ENCODE data around the gene ZFR2. TPM values are rescaled to one million over a fixed set of nuclear protein-coding genes. Genes with fewer than 3 reads are reported as not detected.
"Not testable (repeated sequence)": the region's sequence is repeated elsewhere in the genome, so short reads cannot be mapped to it uniquely, and the experiment has no call there.

The ZFR2 gene
- polyA plus RNA-seq, 3 donors: not detected

DNA sequence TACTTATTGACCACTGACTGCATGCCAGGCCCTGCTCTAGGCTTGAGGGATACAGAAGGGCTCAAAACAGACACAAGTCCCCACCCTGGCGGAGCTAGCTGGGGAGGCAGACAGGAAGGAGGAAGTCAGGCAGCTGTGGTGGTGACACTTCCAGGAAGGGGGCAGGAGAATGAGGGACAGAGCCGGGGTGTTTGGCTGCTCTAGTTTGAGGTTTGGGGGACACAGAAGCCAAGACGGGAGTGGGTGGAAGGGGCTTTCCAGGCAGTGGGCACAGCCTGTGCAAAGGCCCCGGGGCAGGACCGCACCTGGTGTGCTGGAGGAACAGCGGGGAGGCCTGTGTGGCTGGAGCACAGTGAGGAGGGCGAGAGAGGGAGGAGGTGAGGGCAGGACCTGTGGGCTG is 102.3 kb downstream of the ZFR2 start:
- H3K4me3 ChIP-seq (replicated peaks in 1 of 3; ENCODE audit: low read depth in 2 of 3, low read length in 3 of 3): no peak overlapping the region
- H3K36me3 ChIP-seq (replicated peaks in 1 of 2; ENCODE audit: control insufficient read depth in 1 of 2, insufficient read depth in 2 of 2, low read length in 2 of 2): peaks cover 40 to 46% of the 10 kb centered on the region in 2 donors
- peaks cover 0 to 3% (median 0%) of the 10 kb centered on the region in 7 donors for H3K9me3 Mint-ChIP-seq
- peak overlapping the region in 3 of 7 donors; percentile 66 to 77 (median 68) for H3K27ac Mint-ChIP-seq
- peaks cover 13% of the 10 kb centered on the region for H4K20me1 ChIP-seq (ENCODE audit: insufficient read depth, low read length)
- peaks cover 17 to 51% of the 10 kb centered on the region in 2 donors for H3K36me3 Mint-ChIP-seq
- intact Hi-C loops (cut with micrococcal nuclease): no loop called here
- H3K27me3 ChIP-seq (ENCODE audit: control insufficient read depth in 2 of 2, insufficient read depth in 2 of 2, low read length in 2 of 2): no peaks in the 10 kb centered on the region
- peaks cover 13 to 15% of the 10 kb centered on the region in 2 donors for H3K4me1 ChIP-seq (ENCODE audit: control insufficient read depth in 1 of 2, insufficient read depth in 2 of 2, low read length in 2 of 2)
- no peak overlapping the region for H3K4me3 Mint-ChIP-seq
- TF ChIP-seq, protein P1, sequence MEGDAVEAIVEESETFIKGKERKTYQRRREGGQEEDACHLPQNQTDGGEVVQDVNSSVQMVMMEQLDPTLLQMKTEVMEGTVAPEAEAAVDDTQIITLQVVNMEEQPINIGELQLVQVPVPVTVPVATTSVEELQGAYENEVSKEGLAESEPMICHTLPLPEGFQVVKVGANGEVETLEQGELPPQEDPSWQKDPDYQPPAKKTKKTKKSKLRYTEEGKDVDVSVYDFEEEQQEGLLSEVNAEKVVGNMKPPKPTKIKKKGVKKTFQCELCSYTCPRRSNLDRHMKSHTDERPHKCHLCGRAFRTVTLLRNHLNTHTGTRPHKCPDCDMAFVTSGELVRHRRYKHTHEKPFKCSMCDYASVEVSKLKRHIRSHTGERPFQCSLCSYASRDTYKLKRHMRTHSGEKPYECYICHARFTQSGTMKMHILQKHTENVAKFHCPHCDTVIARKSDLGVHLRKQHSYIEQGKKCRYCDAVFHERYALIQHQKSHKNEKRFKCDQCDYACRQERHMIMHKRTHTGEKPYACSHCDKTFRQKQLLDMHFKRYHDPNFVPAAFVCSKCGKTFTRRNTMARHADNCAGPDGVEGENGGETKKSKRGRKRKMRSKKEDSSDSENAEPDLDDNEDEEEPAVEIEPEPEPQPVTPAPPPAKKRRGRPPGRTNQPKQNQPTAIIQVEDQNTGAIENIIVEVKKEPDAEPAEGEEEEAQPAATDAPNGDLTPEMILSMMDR (IDR thresholded peaks at IDR 0.05): no peak
- peaks cover 4% of the 10 kb centered on the region for H3K79me2 ChIP-seq (ENCODE audit: insufficient read depth, low read length)
- no peak overlapping the region for H3K27ac ChIP-seq (ENCODE audit: low read depth in 1 of 2, low read length in 2 of 2)
- no peak overlapping the region for H3K4me2 ChIP-seq (replicated peaks; ENCODE audit: extremely low read depth, low read length, poor library complexity, severe bottlenecking)
- DNase-seq: no peak
- WGBS (ENCODE audit: insufficient coverage): 81% methylated on average over 6 of the region's 7 CpGs
- H3K9me3 ChIP-seq (replicated peaks in 1 of 2; ENCODE audit: control insufficient read depth in 1 of 2, insufficient read depth in 1 of 2, low read length in 2 of 2): no peaks in the 10 kb centered on the region
- peaks cover 12% of the 10 kb centered on the region for H3K4me1 Mint-ChIP-seq
- H3K27me3 Mint-ChIP-seq (ENCODE audit: low read depth in 3 of 3): peaks cover 0 to 6% (median 0%) of the 10 kb centered on the region in 3 donors
- H2AFZ ChIP-seq (ENCODE audit: insufficient read depth, low read depth, low read length, poor library complexity, severe bottlenecking): no peak overlapping the region
- H3K9ac ChIP-seq (ENCODE audit: insufficient read depth, low read length, poor library complexity, severe bottlenecking): no peak overlapping the region

DNA sequence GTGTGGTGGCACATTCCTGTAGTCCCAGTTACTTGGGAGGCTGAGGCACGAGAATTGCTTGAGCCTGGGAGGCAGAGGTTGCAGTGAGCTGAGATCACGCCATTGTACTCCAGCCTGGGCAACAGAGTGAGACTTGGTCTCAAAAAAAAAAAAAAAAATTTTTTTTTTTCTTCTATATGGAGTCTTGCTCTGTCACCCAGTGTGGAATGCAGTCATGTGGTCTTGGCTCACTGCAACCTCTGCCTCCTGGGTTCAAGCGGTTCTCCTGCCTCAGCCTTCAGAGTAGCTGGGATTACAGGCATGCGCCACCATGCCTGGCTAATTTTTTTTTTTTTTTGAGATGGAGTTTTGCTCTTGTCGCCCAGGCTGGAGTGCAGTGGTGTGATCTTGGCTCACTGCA is 103.1 kb downstream of the ZFR2 start:
- H3K27ac Mint-ChIP-seq; DNase-seq; H2AFZ ChIP-seq (ENCODE audit: insufficient read depth, low read depth, low read length, poor library complexity, severe bottlenecking); H3K79me2 ChIP-seq (ENCODE audit: insufficient read depth, low read length); intact Hi-C loops (cut with micrococcal nuclease); H3K9ac ChIP-seq (ENCODE audit: insufficient read depth, low read length, poor library complexity, severe bottlenecking); H3K4me2 ChIP-seq (replicated peaks; ENCODE audit: extremely low read depth, low read length, poor library complexity, severe bottlenecking); H3K27me3 ChIP-seq (ENCODE audit: control insufficient read depth in 2 of 2, insufficient read depth in 2 of 2, low read length in 2 of 2); H3K27me3 Mint-ChIP-seq (ENCODE audit: low read depth in 3 of 3); H3K4me3 Mint-ChIP-seq; H3K9me3 Mint-ChIP-seq; H3K4me3 ChIP-seq (replicated peaks in 1 of 3; ENCODE audit: low read depth in 2 of 3, low read length in 3 of 3); H3K9me3 ChIP-seq (replicated peaks in 1 of 2; ENCODE audit: control insufficient read depth in 1 of 2, insufficient read depth in 1 of 2, low read length in 2 of 2); H3K27ac ChIP-seq (ENCODE audit: low read depth in 1 of 2, low read length in 2 of 2): not testable (repeated sequence)
- Histone ChIP-seq H4K20me1 (ENCODE audit: insufficient read depth, low read length) (peaks cover 13% of the 10 kb centered on the region), H3K4me1 (ENCODE audit: control insufficient read depth in 1 of 2, insufficient read depth in 2 of 2, low read length in 2 of 2) (peaks cover 20% of the 10 kb centered on the region in 2 donors), H3K36me3 (replicated peaks in 1 of 2; ENCODE audit: control insufficient read depth in 1 of 2, insufficient read depth in 2 of 2, low read length in 2 of 2) (peaks cover 40 to 46% of the 10 kb centered on the region in 2 donors)
- WGBS (ENCODE audit: insufficient coverage): no CpG with 5 or more reads among the region's 5 CpGs
- Mint-ChIP-seq H3K36me3 (peaks cover 17 to 51% of the 10 kb centered on the region in 2 donors), H3K4me1 (peaks cover 18% of the 10 kb centered on the region)
